Measurements from ENCODE around the gene THYN1.
"Not testable (repeated sequence)": the region's sequence is repeated elsewhere in the genome, so short reads cannot be mapped to it uniquely, and the experiment has no call there.

THYN1 gene

GRCh38 chr11:134253188-134253993, at the start of gene THYN1, which contains the start of gene ACAD8:
THYN1 (minus strand) TSS chr11:134253352; CDS start chr11:134252882, 470 bp downstream.
ACAD8 (plus strand) TSS chr11:134253568; CDS start chr11:134253601, 33 bp downstream.
- DNase-seq: peak; percentile 95 to 97

GRCh38 chr11:134294664-134295063, 41.5 kb upstream of the THYN1 start:
- no peak for DNase-seq

GRCh38 chr11:134293119-134294113, 40.3 kb upstream of the THYN1 start:
- no peak for DNase-seq

- DNase-seq: no peak
Measured at GRCh38 chr11:134292661-134293060, 39.5 kb upstream of the THYN1 start.

GRCh38 chr11:134291196-134291595, 38.0 kb upstream of the THYN1 start:
- no peak for DNase-seq

- no peak for DNase-seq
Measured at GRCh38 chr11:134290646-134291045, 37.5 kb upstream of the THYN1 start.

- no peak for DNase-seq
Measured at GRCh38 chr11:134289789-134290188, 36.6 kb upstream of the THYN1 start.

GRCh38 chr11:134289167-134289566, 36.0 kb upstream of the THYN1 start:
- DNase-seq: no peak

- DNase-seq: no peak
Measured at GRCh38 chr11:134288486-134288885, 35.3 kb upstream of the THYN1 start.

- DNase-seq: no peak
Measured at GRCh38 chr11:134287561-134287960, 34.4 kb upstream of the THYN1 start.

GRCh38 chr11:134284349-134284748, 31.2 kb upstream of the THYN1 start:
- DNase-seq: not testable (repeated sequence)

GRCh38 chr11:134283461-134284230, 30.5 kb upstream of the THYN1 start:
- DNase-seq: no peak

- DNase-seq: no peak
Measured at GRCh38 chr11:134282121-134283045, 29.2 kb upstream of the THYN1 start.

GRCh38 chr11:134281635-134282034, 28.5 kb upstream of the THYN1 start:
- DNase-seq: not testable (repeated sequence)

GRCh38 chr11:134278356-134278755, 25.2 kb upstream of the THYN1 start:
- DNase-seq: no peak

- no peak for DNase-seq
Measured at GRCh38 chr11:134277183-134278001, 24.2 kb upstream of the THYN1 start.

- DNase-seq: no peak
Measured at GRCh38 chr11:134276396-134277182, 23.4 kb upstream of the THYN1 start.

GRCh38 chr11:134275534-134276395, 22.6 kb upstream of the THYN1 start, which contains the start of gene GLB1L3:
GLB1L3 (plus strand) TSS chr11:134276379; CDS start chr11:134276741, 362 bp downstream.
- DNase-seq: peak in 1 of 2 experiments; percentile 25

- DNase-seq: no peak
Measured at GRCh38 chr11:134275188-134275533, 22.0 kb upstream of the THYN1 start.

Data from Kasumi-1 (cell line).